ENCODE measurements around the gene SEMA3C.

GRCh38 chr7:80918909-80919721 lies at the start of gene SEMA3C:
- TF ChIP-seq CTCF (IDR thresholded peaks at IDR 0.05) (peak in 2 of 12 donors; percentile 12 to 16), POLR2A (IDR thresholded peaks at IDR 0.05) (peak in 1 of 2 donors; percentile 50)
